ENCODE measurements around the gene NPS.

The NPS gene

DNA sequence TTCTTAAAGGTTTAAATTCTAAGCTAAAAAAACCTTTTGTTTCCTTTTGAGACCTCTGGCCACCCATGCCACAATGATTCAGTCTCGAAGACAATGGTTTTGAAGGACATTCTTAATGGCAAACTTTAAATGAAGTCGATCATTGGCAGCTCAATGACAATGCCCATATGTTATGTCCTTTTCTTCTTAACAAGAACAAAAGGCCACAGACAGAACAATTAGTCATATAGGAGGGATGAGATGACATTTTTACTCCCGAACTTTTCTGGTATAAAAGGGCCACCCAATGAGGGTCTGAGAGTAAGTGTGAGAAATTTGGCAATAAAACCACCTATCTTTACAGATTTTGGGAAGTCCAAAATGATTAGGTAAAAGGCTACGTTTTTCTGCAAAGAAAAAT lies at the start of gene NPS:
NPS (plus strand) TSS at position 301 of the 400 bp plus-strand sequence; CDS start at position 361, 60 bp downstream.
- H3K4me3 ChIP-seq (ENCODE audit: low read depth, low read length) = no peak within 1 kb of the TSS
- no peak for TF ChIP-seq CTCF (conservative IDR thresholded peaks at IDR 0.05; ENCODE audit: low read depth, low read length)
- DNase-seq (ENCODE audit: low read depth) = no peak

GRCh38 chr10:127500127-127500526 lies 49.0 kb upstream of the NPS start:
- TF ChIP-seq CTCF (conservative IDR thresholded peaks at IDR 0.05; ENCODE audit: low read depth, low read length) = no peak
- no peak for DNase-seq (ENCODE audit: low read depth)
- no peak overlapping the region for H3K4me3 ChIP-seq (ENCODE audit: low read depth, low read length)

DNA sequence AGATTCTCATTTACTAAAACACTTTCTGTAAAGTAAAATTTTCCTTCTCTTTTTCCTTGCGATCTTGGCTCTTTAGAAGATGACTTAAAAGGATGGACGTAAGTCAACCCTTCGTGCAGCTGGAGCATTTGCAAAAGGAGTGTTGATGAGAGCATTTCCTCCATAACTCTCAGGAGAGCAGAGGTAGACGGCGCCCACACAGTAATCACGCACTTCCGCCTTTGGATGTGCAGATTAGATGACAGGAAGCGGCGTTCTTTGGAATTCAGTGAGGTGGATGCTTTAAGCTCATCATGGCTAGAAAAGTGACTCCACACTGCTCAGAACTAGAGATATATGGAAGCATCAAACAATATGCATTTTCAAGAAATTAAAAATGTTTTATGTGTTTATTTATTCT lies 43.0 kb upstream of the NPS start:
- TF ChIP-seq CTCF (conservative IDR thresholded peaks at IDR 0.05; ENCODE audit: low read depth, low read length) = no peak
- H3K4me3 ChIP-seq (ENCODE audit: low read depth, low read length) = no peak overlapping the region
- DNase-seq (ENCODE audit: low read depth) = no peak

- no peak for DNase-seq (ENCODE audit: low read depth)
- no peak for TF ChIP-seq CTCF (conservative IDR thresholded peaks at IDR 0.05; ENCODE audit: low read depth, low read length)
- no peak overlapping the region for H3K4me3 ChIP-seq (ENCODE audit: low read depth, low read length)
These were observed 26.8 kb upstream of the NPS start for GRCh38 chr10:127522298-127522697.

DNA sequence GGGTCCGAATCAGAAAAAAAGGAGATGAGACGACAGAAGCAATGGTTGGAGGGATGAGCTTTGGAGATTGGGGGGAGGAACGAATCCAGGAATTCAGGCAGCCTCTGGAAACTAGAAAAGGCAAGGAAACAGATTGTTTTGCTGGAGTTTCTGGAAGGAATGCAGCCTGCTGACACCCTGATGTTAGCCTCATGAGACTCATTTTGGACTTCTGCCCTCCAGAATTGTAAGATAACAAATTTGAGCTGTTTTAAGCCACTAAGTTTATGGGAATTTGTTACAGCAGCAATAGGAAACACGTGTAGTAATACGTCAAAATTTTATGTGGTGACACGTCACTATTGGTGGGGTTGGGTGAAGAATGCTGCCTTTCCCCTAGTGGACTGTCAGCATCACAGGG lies 25.6 kb upstream of the NPS start:
- no peak for DNase-seq (ENCODE audit: low read depth)
- H3K4me3 ChIP-seq (ENCODE audit: low read depth, low read length) = no peak overlapping the region
- TF ChIP-seq CTCF (conservative IDR thresholded peaks at IDR 0.05; ENCODE audit: low read depth, low read length) = no peak

GRCh38 chr10:127524229-127524628 lies 24.9 kb upstream of the NPS start:
- no peak overlapping the region for H3K4me3 ChIP-seq (ENCODE audit: low read depth, low read length)
- no peak for DNase-seq (ENCODE audit: low read depth)
- TF ChIP-seq CTCF (conservative IDR thresholded peaks at IDR 0.05; ENCODE audit: low read depth, low read length) = peak; percentile 17

- H3K4me3 ChIP-seq (ENCODE audit: low read depth, low read length) = no peak overlapping the region
- DNase-seq (ENCODE audit: low read depth) = no peak
- TF ChIP-seq CTCF (conservative IDR thresholded peaks at IDR 0.05; ENCODE audit: low read depth, low read length) = no peak
These were observed 24.0 kb upstream of the NPS start for GRCh38 chr10:127524908-127525665.
